ENCODE results near the gene DCN. TPM values are rescaled to one million over a fixed set of nuclear protein-coding genes. Genes with fewer than 3 reads are reported as not detected.

The DCN gene
- total RNA-seq, 1 experiment from 2014 or later: 2.0 TPM

- Mint-ChIP-seq H3K27ac (no peak overlapping the region), H3K4me3 (no peak overlapping the region), H3K9me3 (no peaks in the 10 kb centered on the region), H3K27me3 (ENCODE audit: low read depth) (no peaks in the 10 kb centered on the region), H3K4me1 (no peaks in the 10 kb centered on the region), H3K36me3 (no peaks in the 10 kb centered on the region)
- TF ChIP-seq USF2 (CRISPR knock-in tag; IDR thresholded peaks at IDR 0.05) (no peak), NR1H2 (CRISPR knock-in tag; IDR thresholded peaks at IDR 0.05) (no peak), ZNF423 (CRISPR knock-in tag; IDR thresholded peaks at IDR 0.05) (no peak)
- ChIA-PET POLR2A (interaction anchor here (0.6 kb wide), 1 partner anchor 267 kb away, joined by 3 read pairs; no protein-coding TSS in a partner anchor), CTCF (no interaction called here)
- ATAC-seq (no peak), DNase-seq (ENCODE audit: low spot score) (no peak)
These were observed 42.7 kb upstream of the DCN start for GRCh38 chr12:91225316-91225715.

- DNase-seq (ENCODE audit: low spot score): no peak
- H3K9me3 Mint-ChIP-seq: no peaks in the 10 kb centered on the region
- no peak for TF ChIP-seq GTF2I (CRISPR knock-in tag; conservative IDR thresholded peaks at IDR 0.05)
- TF ChIP-seq ZNF671 (CRISPR knock-in tag; IDR thresholded peaks at IDR 0.05): no peak
- TF ChIP-seq ZNF219 (CRISPR knock-in tag; IDR thresholded peaks at IDR 0.05; ENCODE audit: borderline replicate concordance): no peak
- TF ChIP-seq JUN (CRISPR knock-in tag; IDR thresholded peaks at IDR 0.05): no peak
- TF ChIP-seq GABPB1 (CRISPR knock-in tag; IDR thresholded peaks at IDR 0.05): no peak
- TF ChIP-seq ZNF138 (CRISPR knock-in tag; conservative IDR thresholded peaks at IDR 0.05): no peak
- TF ChIP-seq GRHL2 (CRISPR knock-in tag; IDR thresholded peaks at IDR 0.05; ENCODE audit: insufficient replicate concordance, severe bottlenecking): no peak
- no peak for TF ChIP-seq SMAD3 (CRISPR knock-in tag; IDR thresholded peaks at IDR 0.05; ENCODE audit: borderline replicate concordance)
- TF ChIP-seq ZNF532 (CRISPR knock-in tag; IDR thresholded peaks at IDR 0.05; ENCODE audit: borderline replicate concordance): no peak
- no peak for TF ChIP-seq E2F5 (CRISPR knock-in tag; IDR thresholded peaks at IDR 0.05)
- no peak for TF ChIP-seq CTCF (IDR thresholded peaks at IDR 0.05)
- TF ChIP-seq ZNF423 (CRISPR knock-in tag; IDR thresholded peaks at IDR 0.05): no peak
- no peak for ATAC-seq
- H3K36me3 Mint-ChIP-seq: no peaks in the 10 kb centered on the region
- H3K27me3 Mint-ChIP-seq (ENCODE audit: low read depth): no peaks in the 10 kb centered on the region
- no peak overlapping the region for H3K4me3 Mint-ChIP-seq
- H3K4me1 Mint-ChIP-seq: no peaks in the 10 kb centered on the region
- POLR2A ChIA-PET: no interaction called here
- H3K27ac Mint-ChIP-seq: no peak overlapping the region
- CTCF ChIA-PET: no interaction called here
These were observed 41.8 kb upstream of the DCN start for GRCh38 chr12:91224401-91224800.

GRCh38 chr12:91222746-91223145, 40.1 kb upstream of the DCN start:
- ChIA-PET POLR2A (no interaction called here), CTCF (no interaction called here)
- H3K27ac Mint-ChIP-seq: no peak overlapping the region
- no peak for TF ChIP-seq ERG (CRISPR knock-in tag; IDR thresholded peaks at IDR 0.05)
- no peak for TF ChIP-seq IRF2 (CRISPR knock-in tag; IDR thresholded peaks at IDR 0.05; ENCODE audit: borderline replicate concordance, low read depth)
- no peak for TF ChIP-seq ETV6 (CRISPR knock-in tag; IDR thresholded peaks at IDR 0.05)
- no peak for TF ChIP-seq ESRRA (CRISPR knock-in tag; IDR thresholded peaks at IDR 0.05; ENCODE audit: borderline replicate concordance)
- no peak for TF ChIP-seq HMGXB4 (CRISPR knock-in tag; IDR thresholded peaks at IDR 0.05)
- H3K4me1 Mint-ChIP-seq: no peaks in the 10 kb centered on the region
- no peaks in the 10 kb centered on the region for H3K36me3 Mint-ChIP-seq
- H3K9me3 Mint-ChIP-seq: 0 out of 2 replicates have a peak, but pooled peaks cover 5% of the 10 kb centered on the region
- no peak for DNase-seq (ENCODE audit: low spot score)
- no peaks in the 10 kb centered on the region for H3K27me3 Mint-ChIP-seq (ENCODE audit: low read depth)
- no peak overlapping the region for H3K4me3 Mint-ChIP-seq
- no peak for ATAC-seq

Measured in WTC11 (cell line).